Transverse colon (tissue), 4 donors: ENCODE results near the gene PRKCE. TPM values are rescaled to one million over a fixed set of nuclear protein-coding genes. Genes with fewer than 3 reads are reported as not detected.

Experiments used
- DNase-seq: peaks from one replicate; pipeline ENCODE4 v3.0.0-alpha.2; 2019
- H3K27ac ChIP-seq, 4 donors: fragments of 200-600 bp; sonication (generic); 2 replicates each; pipeline ENCODE4 v1.5.1; 2016 to 2018; ENCODE audit warnings: inconsistent platforms in 4 of 4
- H3K27me3 ChIP-seq: fragments of 200-600 bp; sonication (generic); 2 replicates; pipeline ENCODE4 v1.5.1; 2017; ENCODE audit warnings: inconsistent platforms
- H3K36me3 ChIP-seq, 4 donors: fragments of 200-600 bp; sonication (generic); 2 replicates each; pipeline ENCODE4 v1.5.1; 2017 to 2019; ENCODE audit warnings: inconsistent platforms in 4 of 4
- H3K4me1 ChIP-seq, 4 donors: fragments of 200-600 bp; sonication (generic); 2 replicates each; pipeline ENCODE4 v1.5.1; 2017 to 2020; ENCODE audit warnings: inconsistent platforms in 4 of 4
- H3K4me3 ChIP-seq, 4 donors: fragments of 200-600 bp; sonication (generic); 1 replicate in 1 of 4; 2 replicates in 3 of 4; pipeline versions ENCODE4 v1.5.1 to v1.6.1; 2017 to 2019; ENCODE audit warnings: inconsistent platforms in 4 of 4
- H3K9me3 ChIP-seq, 2 donors: fragments of 200-600 bp; sonication (generic); 2 replicates each; pipeline ENCODE4 v1.5.1; 2017 to 2019; ENCODE audit warnings: inconsistent platforms in 2 of 2
- CTCF ChIP-seq, 5 experiments: fragments of 200-600 bp in 3 of 5; fragments of 450-650 bp in 2 of 5; sonication (generic) in 3 of 5; IDR thresholded peaks; 1 replicate in 2 of 5; 2 replicates in 3 of 5; pipeline ENCODE4 v1.5.1; 2016 to 2017; ENCODE audit warnings: antibody characterized with exemption in 5 of 5, inconsistent platforms in 3 of 5, mild to moderate bottlenecking in 2 of 5, moderate library complexity in 1 of 5
- EP300 ChIP-seq: sonication (generic); formaldehyde crosslinking; IDR thresholded peaks from one replicate; pipeline ENCODE4 v1.6.1; 2017; ENCODE audit warnings: antibody characterized with exemption, low read depth
- POLR2A ChIP-seq: fragments of 450-650 bp; IDR thresholded peaks from one replicate; pipeline ENCODE4 v1.6.1; 2016; ENCODE audit warnings: antibody characterized with exemption, mild to moderate bottlenecking, moderate library complexity
- POLR2AphosphoS5 ChIP-seq, 3 donors: sonication (generic); formaldehyde crosslinking; IDR thresholded peaks; one replicate each; pipeline ENCODE4 v1.6.1; 2016; ENCODE audit warnings: antibody characterized with exemption in 3 of 3
- WGBS, 2 donors: methylation state at CpG; one replicate each; pipeline ENCODE4 v1.1.5; 2018; ENCODE audit warnings: low coverage in 1 of 2; 5-methylcytosine and 5-hydroxymethylcytosine counted together
- in situ Hi-C, 4 donors: fragments of 200-750 bp; cut with MboI; loops; one replicate each; pipeline versions ENCODE4 v1.15.0 to v1.15.1; 2017; ENCODE audit warnings: low sequenced_read_pairs in 3 of 4, low pct_ligation_motif_present in 1 of 4, low pct_unique_long_range_greater_than_20kb in 1 of 4
- intact Hi-C: fragments of 100-400 bp; cut with DNase I; formaldehyde crosslinking; loops from one replicate; pipeline ENCODE4 v1.15.1; 2023; ENCODE audit warnings: low total_unique reads
- total RNA-seq, 4 donors: library from RNA; depleted of rRNA; stranded (reverse); fragments of >200 nt; gene quantifications; one replicate each; pipeline ENCODE4 v1.1.0, GENCODE V29; 2016

The PRKCE gene
- total RNA-seq, 4 donors from 2014 or later, result 8.6 to 20.6 (median 11.3) TPM

GRCh38 chr2:45981384-45981930 is 330.0 kb downstream of the PRKCE start:
- WGBS, 2 donors, result 75 to 100% methylated on average over 2 to 4 of the region's 4 CpGs
- Histone ChIP-seq H3K27me3 (no peaks in the 10 kb centered on the region), H3K4me3 (no peak overlapping the region), H3K9me3 (no peaks in the 10 kb centered on the region), H3K4me1 (no peaks in the 10 kb centered on the region), H3K36me3 (no peaks in the 10 kb centered on the region), H3K27ac (no peak overlapping the region)
- TF ChIP-seq CTCF (IDR thresholded peaks at IDR 0.05) (no peak), POLR2A (no peak), EP300 (no peak), POLR2AphosphoS5 (IDR thresholded peaks at IDR 0.05) (no peak)
- DNase-seq, result no peak
- in situ Hi-C loops, result loop anchor here in 1 of 4 donors (25.0 kb wide), 1 partner anchor 656 kb away; no protein-coding TSS in a partner anchor
- intact Hi-C loops, result no loop called here

DNA sequence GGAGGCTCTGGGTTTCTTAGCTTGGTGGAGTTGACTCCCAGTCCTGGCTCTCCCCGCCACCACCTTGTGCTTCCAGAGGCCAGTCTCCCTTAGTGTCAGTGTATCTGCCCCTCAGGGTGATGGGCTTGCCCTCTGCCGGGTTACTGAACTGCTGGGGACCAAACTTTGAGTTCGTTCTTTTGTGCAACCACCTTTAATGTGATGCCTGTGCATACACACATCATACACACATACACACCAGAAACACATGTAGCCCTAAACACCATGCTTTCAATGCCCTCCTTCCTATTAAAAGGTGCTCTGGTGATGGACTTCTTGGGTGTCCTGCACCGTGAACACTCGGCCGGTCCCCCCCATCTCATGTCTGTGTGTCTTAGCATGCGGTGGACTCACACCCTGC is 330.6 kb downstream of the PRKCE start:
- intact Hi-C loops, result no loop called here
- no peaks in the 10 kb centered on the region for H3K36me3 ChIP-seq
- H3K27ac ChIP-seq, result no peak overlapping the region
- TF ChIP-seq POLR2AphosphoS5 (IDR thresholded peaks at IDR 0.05), result no peak
- no peak for TF ChIP-seq POLR2A
- TF ChIP-seq CTCF (IDR thresholded peaks at IDR 0.05), result no peak
- no peak for TF ChIP-seq EP300
- H3K4me1 ChIP-seq, result no peaks in the 10 kb centered on the region
- no peaks in the 10 kb centered on the region for H3K27me3 ChIP-seq
- 96 to 100% methylated on average over 2 to 7 of the region's 7 CpGs for WGBS, 2 donors
- in situ Hi-C loops, result loop anchor here in 1 of 4 donors (25.0 kb wide), 1 partner anchor 655 kb away; no protein-coding TSS in a partner anchor
- H3K4me3 ChIP-seq, result no peak overlapping the region
- DNase-seq, result no peak
- H3K9me3 ChIP-seq, result no peaks in the 10 kb centered on the region

GRCh38 chr2:45983213-45983612 is 331.7 kb downstream of the PRKCE start:
- no peaks in the 10 kb centered on the region for H3K9me3 ChIP-seq
- no peaks in the 10 kb centered on the region for H3K36me3 ChIP-seq
- intact Hi-C loops (no loop called here), in situ Hi-C loops (loop anchor here in 1 of 4 donors (25.0 kb wide), 1 partner anchor 654 kb away; no protein-coding TSS in a partner anchor)
- TF ChIP-seq POLR2AphosphoS5 (IDR thresholded peaks at IDR 0.05) (no peak), POLR2A (no peak), EP300 (no peak)
- H3K4me1 ChIP-seq, result peaks cover 0 to 5% (median 5%) of the 10 kb centered on the region in 4 donors
- no peak for DNase-seq
- WGBS, 2 donors, result 92 to 95% methylated on average over 4 to 7 of the region's 7 CpGs
- H3K4me3 ChIP-seq, result no peak overlapping the region
- H3K27ac ChIP-seq, result no peak overlapping the region
- no peaks in the 10 kb centered on the region for H3K27me3 ChIP-seq

GRCh38 chr2:45984366-45984765 is 332.9 kb downstream of the PRKCE start:
- H3K27me3 ChIP-seq, result no peaks in the 10 kb centered on the region
- peaks cover 0 to 16% (median 9%) of the 10 kb centered on the region in 4 donors for H3K4me1 ChIP-seq
- H3K27ac ChIP-seq, result no peak overlapping the region
- intact Hi-C loops (no loop called here), in situ Hi-C loops (loop anchor here in 1 of 4 donors (25.0 kb wide), 1 partner anchor 653 kb away; no protein-coding TSS in a partner anchor)
- H3K4me3 ChIP-seq, result no peak overlapping the region
- no peak for TF ChIP-seq POLR2AphosphoS5 (IDR thresholded peaks at IDR 0.05)
- no peak for TF ChIP-seq CTCF (IDR thresholded peaks at IDR 0.05)
- TF ChIP-seq POLR2A, result no peak
- no peak for TF ChIP-seq EP300
- no peaks in the 10 kb centered on the region for H3K9me3 ChIP-seq
- WGBS, 2 donors, result 84% methylated on average over 7 of the region's 7 CpGs; no CpG with 5 or more reads in 1 of the 2 donors
- DNase-seq, result no peak
- no peaks in the 10 kb centered on the region for H3K36me3 ChIP-seq
